CD14-positive monocyte (primary cell): ENCODE data around the gene GABARAP. TPM values are rescaled to one million over a fixed set of nuclear protein-coding genes. Genes with fewer than 3 reads are reported as not detected.
A peak's percentile ranks its signal among the peaks of the same experiment; 100 is the strongest.

ENCODE experiments used
- DNase-seq, 3 donors: peaks; one replicate each; pipeline ENCODE4 v3.0.0-alpha.2; 2011 to 2022
- H2AFZ ChIP-seq: 2 replicates; pipeline ENCODE4 v1.6.0; 2012; ENCODE audit warnings: mild to moderate bottlenecking, low read depth, low read length, inconsistent platforms; ENCODE audit not compliant: insufficient read depth, poor library complexity, severe bottlenecking
- H3K27ac ChIP-seq, 2 donors: 1 replicate in 1 of 2; 2 replicates in 1 of 2; pipeline ENCODE4 v1.5.1; 2012 to 2013; ENCODE audit warnings: low read length in 2 of 2, control low read depth in 1 of 2, inconsistent platforms in 1 of 2, low read depth in 1 of 2, mild to moderate bottlenecking in 1 of 2
- H3K27me3 ChIP-seq, 2 donors: one replicate each; pipeline versions ENCODE4 v1.6.0 to v1.6.1; 2011 to 2013; ENCODE audit warnings: low read length in 2 of 2; ENCODE audit not compliant: control insufficient read depth in 2 of 2, insufficient read depth in 2 of 2
- H3K36me3 ChIP-seq, 2 donors: replicated peaks in 1 of 2; 1 replicate in 1 of 2; 2 replicates in 1 of 2; pipeline versions ENCODE4 v1.5.1 to v1.6.1; 2012 to 2013; ENCODE audit warnings: low read length in 2 of 2, control low read depth in 1 of 2, inconsistent platforms in 1 of 2, mild to moderate bottlenecking in 1 of 2; ENCODE audit not compliant: insufficient read depth in 2 of 2, control insufficient read depth in 1 of 2
- H3K4me1 ChIP-seq, 2 donors: 1 replicate in 1 of 2; 2 replicates in 1 of 2; pipeline versions ENCODE4 v1.5.1 to v1.6.1; 2012 to 2013; ENCODE audit warnings: low read length in 2 of 2, control low read depth in 1 of 2, inconsistent platforms in 1 of 2, mild to moderate bottlenecking in 1 of 2, moderate library complexity in 1 of 2; ENCODE audit not compliant: insufficient read depth in 2 of 2, control insufficient read depth in 1 of 2
- H3K4me2 ChIP-seq: replicated peaks from 2 replicates; pipeline ENCODE3; 2012; ENCODE audit warnings: low read length, moderate library complexity, mild to moderate bottlenecking; ENCODE audit not compliant: poor library complexity, severe bottlenecking; ENCODE audit errors: extremely low read depth
- H3K4me3 ChIP-seq, 3 experiments: fragments of 200-600 bp in 1 of 3; sonication (generic) in 1 of 3; replicated peaks in 1 of 3; 1 replicate in 2 of 3; 2 replicates in 1 of 3; pipeline ENCODE4 v1.5.1; 2011 to 2013; ENCODE audit warnings: low read length in 3 of 3, mild to moderate bottlenecking in 3 of 3, control low read depth in 2 of 3, low read depth in 2 of 3, inconsistent platforms in 1 of 3, moderate library complexity in 1 of 3
- H3K79me2 ChIP-seq: 2 replicates; pipeline ENCODE4 v1.6.0; 2012; ENCODE audit warnings: mild to moderate bottlenecking, control low read depth, inconsistent platforms, low read length, moderate library complexity; ENCODE audit not compliant: insufficient read depth
- H3K9ac ChIP-seq: 2 replicates; pipeline ENCODE4 v1.6.0; 2017; ENCODE audit warnings: low read length, mild to moderate bottlenecking; ENCODE audit not compliant: insufficient read depth, poor library complexity, severe bottlenecking
- H3K9me3 ChIP-seq, 2 donors: replicated peaks in 1 of 2; 1 replicate in 1 of 2; 2 replicates in 1 of 2; pipeline versions ENCODE4 v1.5.1 to v1.6.1; 2012 to 2013; ENCODE audit warnings: low read length in 2 of 2, control low read depth in 1 of 2; ENCODE audit not compliant: control insufficient read depth in 1 of 2, insufficient read depth in 1 of 2
- H4K20me1 ChIP-seq: 2 replicates; pipeline ENCODE4 v1.6.0; 2012; ENCODE audit warnings: mild to moderate bottlenecking, low read length, control low read depth, moderate library complexity; ENCODE audit not compliant: insufficient read depth
- H3K27ac Mint-ChIP-seq, 7 donors: one replicate each; pipeline ENCODE4 v1.8.0; 2020; ENCODE audit warnings: mild to moderate bottlenecking in 7 of 7, mixed read lengths in 7 of 7, moderate library complexity in 6 of 7, inconsistent platforms in 2 of 7
- H3K27me3 Mint-ChIP-seq, 3 donors: one replicate each; pipeline ENCODE4 v1.8.0; 2021 to 2022; ENCODE audit warnings: low read depth in 3 of 3, mild to moderate bottlenecking in 3 of 3, mixed read lengths in 3 of 3, moderate library complexity in 3 of 3, inconsistent platforms in 1 of 3
- H3K36me3 Mint-ChIP-seq, 2 donors: one replicate each; pipeline ENCODE4 v1.8.0; 2020; ENCODE audit warnings: mixed read lengths in 2 of 2, inconsistent platforms in 1 of 2, mild to moderate bottlenecking in 1 of 2
- H3K4me1 Mint-ChIP-seq: one replicate; pipeline ENCODE4 v1.8.0; 2020; ENCODE audit warnings: mild to moderate bottlenecking, mixed read lengths
- H3K4me3 Mint-ChIP-seq, 2 donors: one replicate each; pipeline ENCODE4 v1.8.0; 2020; ENCODE audit warnings: mild to moderate bottlenecking in 2 of 2, mixed read lengths in 2 of 2, moderate library complexity in 1 of 2
- H3K9me3 Mint-ChIP-seq, 7 donors: one replicate each; pipeline ENCODE4 v1.8.0; 2020 to 2022; ENCODE audit warnings: mixed read lengths in 7 of 7, mild to moderate bottlenecking in 6 of 7, moderate library complexity in 6 of 7, inconsistent platforms in 2 of 7
- CTCF ChIP-seq: fragments of 200-600 bp; IDR thresholded peaks from one replicate; pipeline ENCODE4 v1.8.0; 2022; ENCODE audit warnings: antibody characterized with exemption, mild to moderate bottlenecking
- WGBS: methylation state at CpG from one replicate; pipeline ENCODE4 v1.1.5; 2013; ENCODE audit warnings: missing lambda C conversion rate; ENCODE audit not compliant: insufficient coverage; 5-methylcytosine and 5-hydroxymethylcytosine counted together
- intact Hi-C, 2 donors: fragments of 100-400 bp; cut with micrococcal nuclease; formaldehyde crosslinking; loops; one replicate each; pipeline versions ENCODE4 v1.15.0 to v1.15.1; 2023
- polyA plus RNA-seq, 3 donors: library from polyadenylated mRNA; depleted of rRNA in 1 of 3; unstranded in 2 of 3; stranded (reverse) in 1 of 3; fragments of 300-500 nt in 2 of 3; fragments of >200 nt in 1 of 3; fragmentation: Illumina TruSeq in 2 of 3; gene quantifications; 1 replicate in 2 of 3; 2 replicates in 1 of 3; pipeline ENCODE4 v1.2.3, GENCODE V29; 2012 to 2021

GABARAP gene
- polyA plus RNA-seq, 3 donors: 1,029 to 2,937 (median 2,814) TPM

- Mint-ChIP-seq H3K36me3 (peaks cover 18 to 27% of the 10 kb centered on the region in 2 donors), H3K27me3 (peaks cover 0 to 10% (median 2%) of the 10 kb centered on the region in 3 donors), H3K4me3 (peak overlapping the region; percentile 80 to 89), H3K27ac (peak overlapping the region in 5 of 7 donors; percentile 23 to 91 (median 86)), H3K4me1 (peaks cover 76% of the 10 kb centered on the region), H3K9me3 (peaks cover 0 to 2% (median 0%) of the 10 kb centered on the region in 7 donors)
- Histone ChIP-seq H3K4me2 (peak overlapping the region; percentile 90), H3K9me3 (no peaks in the 10 kb centered on the region), H3K4me3 (peak overlapping the region in 2 of 3 experiments; percentile 47 to 81), H2AFZ (peak overlapping the region; percentile 74), H4K20me1 (peaks cover 47% of the 10 kb centered on the region), H3K4me1 (peaks cover 72 to 81% of the 10 kb centered on the region in 2 donors), H3K27ac (peak overlapping the region; percentile 14 to 65), H3K79me2 (peaks cover 57% of the 10 kb centered on the region), H3K36me3 (peaks cover 16 to 18% of the 10 kb centered on the region in 2 donors), H3K27me3 (no peaks in the 10 kb centered on the region), H3K9ac (no peak overlapping the region)
- 70% methylated on average over 6 of the region's 6 CpGs for WGBS
- intact Hi-C loops: loop anchor here in 1 of 2 donors (5.0 to 10.0 kb wide), 2 partner anchors 34 to 187 kb away; partner anchors contain the start of genes CTDNEP1, ELP5, NLGN2 and TMEM256
- no peak for TF ChIP-seq CTCF
- DNase-seq: no peak
Measured at GRCh38 chr17:7218166-7218565, 24.1 kb downstream of the GABARAP start.

- H3K4me3 ChIP-seq: peak overlapping the region; percentile 41 to 81 (median 47)
- H3K79me2 ChIP-seq: peaks cover 59% of the 10 kb centered on the region
- peak overlapping the region; percentile 45 for H3K9ac ChIP-seq
- no peaks in the 10 kb centered on the region for H3K27me3 ChIP-seq
- H3K4me1 ChIP-seq: peaks cover 72 to 81% of the 10 kb centered on the region in 2 donors
- Mint-ChIP-seq H3K27ac (peak overlapping the region; percentile 23 to 97 (median 88)), H3K9me3 (peaks cover 0 to 2% (median 0%) of the 10 kb centered on the region in 7 donors), H3K4me3 (peak overlapping the region; percentile 80 to 89), H3K4me1 (peaks cover 78% of the 10 kb centered on the region), H3K27me3 (peaks cover 0 to 10% (median 2%) of the 10 kb centered on the region in 3 donors), H3K36me3 (peaks cover 11 to 19% of the 10 kb centered on the region in 2 donors)
- H3K36me3 ChIP-seq: peaks cover 7 to 10% of the 10 kb centered on the region in 2 donors
- H2AFZ ChIP-seq: peak overlapping the region; percentile 74
- no peak for TF ChIP-seq CTCF
- WGBS: 0% methylated on average over 13 of the region's 32 CpGs
- H4K20me1 ChIP-seq: peaks cover 52% of the 10 kb centered on the region
- DNase-seq: peak; percentile 32 to 48 (median 35)
- peak overlapping the region; percentile 14 to 65 for H3K27ac ChIP-seq
- no peaks in the 10 kb centered on the region for H3K9me3 ChIP-seq
- peak overlapping the region; percentile 90 for H3K4me2 ChIP-seq
- intact Hi-C loops: loop anchor here in 1 of 2 donors (5.0 to 10.0 kb wide), 2 partner anchors 35 to 187 kb away; partner anchors contain the start of genes CTDNEP1, ELP5, NLGN2 and TMEM256
Measured at GRCh38 chr17:7217113-7217987, 24.9 kb downstream of the GABARAP start.
